HepG2 (cell line): ENCODE data around the gene C1orf21. TPM values are rescaled to one million over a fixed set of nuclear protein-coding genes. Genes with fewer than 3 reads are reported as not detected.

Experiments
- JARID2 ChIP-seq: sonication (generic); formaldehyde crosslinking; IDR thresholded peaks from 2 replicates; pipeline ENCODE4 v1.8.1; 2023; ENCODE audit warnings: missing genetic modification reagents, inconsistent platforms; ENCODE audit not compliant: insufficient replicate concordance
- KLF16 ChIP-seq, 2 experiments: sonication (generic) in 1 of 2; formaldehyde crosslinking in 1 of 2; IDR thresholded peaks; 2 replicates each; pipeline versions ENCODE4 v1.6.1 to v1.8.0; 2016 to 2023; ENCODE audit warnings: missing genetic modification reagents in 2 of 2, missing compliant biosample characterization in 1 of 2
- MIER2 ChIP-seq: IDR thresholded peaks from 2 replicates; pipeline ENCODE4 v1.6.1; 2016; ENCODE audit warnings: missing biosample characterization, missing genetic modification reagents
- RFX5 ChIP-seq: IDR thresholded peaks from 2 replicates; pipeline ENCODE4 v1.6.1; 2011; ENCODE audit warnings: low read depth, low read length, improper control_type of control experiment
- SATB2 ChIP-seq: sonication (generic); formaldehyde crosslinking; IDR thresholded peaks from 2 replicates; pipeline ENCODE4 v1.5.0; 2020; ENCODE audit warnings: missing genetic modification reagents
- TOE1 ChIP-seq: sonication (generic); formaldehyde crosslinking; IDR thresholded peaks from 2 replicates; pipeline ENCODE4 v1.4.0; 2020; ENCODE audit warnings: mild to moderate bottlenecking, missing genetic modification reagents
- ZNF30 ChIP-seq: sonication (generic); formaldehyde crosslinking; IDR thresholded peaks from 2 replicates; pipeline ENCODE4 v1.5.0; 2020; ENCODE audit warnings: mild to moderate bottlenecking, missing genetic modification reagents
- ZNF619 ChIP-seq: sonication (generic); formaldehyde crosslinking; IDR thresholded peaks from 2 replicates; pipeline ENCODE4 v1.4.0; 2020; ENCODE audit warnings: mild to moderate bottlenecking, missing genetic modification reagents
- ZNF761 ChIP-seq: sonication (generic); formaldehyde crosslinking; conservative IDR thresholded peaks from 2 replicates; pipeline ENCODE4 v1.4.0; 2020; ENCODE audit warnings: mild to moderate bottlenecking, missing genetic modification reagents
- polyA plus RNA-seq, 8 experiments: library from polyadenylated mRNA; depleted of rRNA in 3 of 8; stranded (reverse) in 7 of 8; unstranded in 1 of 8; fragments of >200 nt; fragmentation: Illumina TruSeq in 4 of 8; extraction: Trizol in 4 of 8; gene quantifications; 2 replicates each; pipeline versions ENCODE4 v1.2.1 to v1.2.3, GENCODE V29; 2011 to 2016; ENCODE audit warnings: low read depth in 4 of 8, missing spikeins in 1 of 8, mixed read lengths in 1 of 8; ENCODE audit not compliant: insufficient read depth in 1 of 8
- total RNA-seq, 5 experiments: library from RNA; depleted of rRNA; stranded (reverse); fragments of >200 nt; fragmentation: Illumina TruSeq; extraction: Trizol; gene quantifications; 2 replicates each; pipeline ENCODE4 v1.2.3, GENCODE V29; 2016; ENCODE audit warnings: low read depth in 1 of 5
- TF ChIP-seq, protein P1 (sequence below), 2 experiments: fragments of 450-650 bp in 1 of 2; sonication (generic) in 1 of 2; formaldehyde crosslinking in 1 of 2; IDR thresholded peaks; 2 replicates each; pipeline versions ENCODE4 v1.6.1 to v1.8.0; 2016 to 2022; ENCODE audit warnings: antibody characterized with exemption in 1 of 2, mild to moderate bottlenecking in 1 of 2, missing genetic modification reagents in 1 of 2
- TF ChIP-seq, protein P2 (sequence below): sonication (generic); formaldehyde crosslinking; IDR thresholded peaks from 2 replicates; pipeline ENCODE4 v1.8.0; 2022; ENCODE audit warnings: mild to moderate bottlenecking, missing genetic modification reagents, moderate library complexity
- TF ChIP-seq, protein P3 (sequence below): sonication (generic); formaldehyde crosslinking; IDR thresholded peaks from 2 replicates; pipeline ENCODE4 v1.8.1; 2023; ENCODE audit warnings: mild to moderate bottlenecking, missing genetic modification reagents
- TF ChIP-seq, protein P4 (sequence below): sonication (generic); formaldehyde crosslinking; IDR thresholded peaks from 2 replicates; pipeline ENCODE4 v1.8.0; 2022; ENCODE audit warnings: mild to moderate bottlenecking, missing genetic modification reagents, borderline replicate concordance
- TF ChIP-seq, protein P5 (sequence below): sonication (generic); formaldehyde crosslinking; IDR thresholded peaks from 2 replicates; pipeline ENCODE4 v1.9.0; 2022; ENCODE audit warnings: low read depth, missing genetic modification reagents

C1orf21 gene
- total and polyA plus RNA-seq, 2 of the 13 experiments (the other 11 are each of a cell fraction or from before 2014, with no cell fraction given), result not detected

DNA sequence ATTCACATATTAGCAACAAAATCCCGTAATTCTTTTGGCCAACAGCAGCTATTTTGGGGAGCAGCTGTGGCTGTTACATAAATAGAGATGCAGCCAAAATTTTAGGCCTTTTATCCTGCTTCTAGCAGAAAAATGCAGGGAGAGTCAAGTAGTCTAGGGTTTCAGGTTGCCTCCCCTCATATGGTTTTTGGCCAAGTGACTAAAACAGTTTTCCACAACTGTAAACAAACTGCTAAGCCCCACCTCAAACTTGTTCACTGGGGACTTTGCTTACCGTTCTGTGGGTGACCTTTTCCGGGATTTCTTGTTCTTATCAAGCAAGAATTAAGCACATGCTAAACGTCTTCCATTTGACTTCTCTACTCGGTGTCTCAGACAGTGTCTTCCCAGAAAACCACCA lies 234.4 kb downstream of the C1orf21 start (continued):
- TF ChIP-seq, protein P1, sequence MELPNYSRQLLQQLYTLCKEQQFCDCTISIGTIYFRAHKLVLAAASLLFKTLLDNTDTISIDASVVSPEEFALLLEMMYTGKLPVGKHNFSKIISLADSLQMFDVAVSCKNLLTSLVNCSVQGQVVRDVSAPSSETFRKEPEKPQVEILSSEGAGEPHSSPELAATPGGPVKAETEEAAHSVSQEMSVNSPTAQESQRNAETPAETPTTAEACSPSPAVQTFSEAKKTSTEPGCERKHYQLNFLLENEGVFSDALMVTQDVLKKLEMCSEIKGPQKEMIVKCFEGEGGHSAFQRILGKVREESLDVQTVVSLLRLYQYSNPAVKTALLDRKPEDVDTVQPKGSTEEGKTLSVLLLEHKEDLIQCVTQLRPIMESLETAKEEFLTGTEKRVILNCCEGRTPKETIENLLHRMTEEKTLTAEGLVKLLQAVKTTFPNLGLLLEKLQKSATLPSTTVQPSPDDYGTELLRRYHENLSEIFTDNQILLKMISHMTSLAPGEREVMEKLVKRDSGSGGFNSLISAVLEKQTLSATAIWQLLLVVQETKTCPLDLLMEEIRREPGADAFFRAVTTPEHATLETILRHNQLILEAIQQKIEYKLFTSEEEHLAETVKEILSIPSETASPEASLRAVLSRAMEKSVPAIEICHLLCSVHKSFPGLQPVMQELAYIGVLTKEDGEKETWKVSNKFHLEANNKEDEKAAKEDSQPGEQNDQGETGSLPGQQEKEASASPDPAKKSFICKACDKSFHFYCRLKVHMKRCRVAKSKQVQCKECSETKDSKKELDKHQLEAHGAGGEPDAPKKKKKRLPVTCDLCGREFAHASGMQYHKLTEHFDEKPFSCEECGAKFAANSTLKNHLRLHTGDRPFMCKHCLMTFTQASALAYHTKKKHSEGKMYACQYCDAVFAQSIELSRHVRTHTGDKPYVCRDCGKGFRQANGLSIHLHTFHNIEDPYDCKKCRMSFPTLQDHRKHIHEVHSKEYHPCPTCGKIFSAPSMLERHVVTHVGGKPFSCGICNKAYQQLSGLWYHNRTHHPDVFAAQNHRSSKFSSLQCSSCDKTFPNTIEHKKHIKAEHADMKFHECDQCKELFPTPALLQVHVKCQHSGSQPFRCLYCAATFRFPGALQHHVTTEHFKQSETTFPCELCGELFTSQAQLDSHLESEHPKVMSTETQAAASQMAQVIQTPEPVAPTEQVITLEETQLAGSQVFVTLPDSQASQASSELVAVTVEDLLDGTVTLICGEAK (IDR thresholded peaks at IDR 0.05), result no peak
- TF ChIP-seq, protein P1 (CRISPR knock-in tag; IDR thresholded peaks at IDR 0.05), result no peak
- TF ChIP-seq MIER2 (CRISPR knock-in tag) (no peak), RFX5 (no peak), ZNF30 (CRISPR knock-in tag) (no peak), JARID2 (CRISPR knock-in tag) (no peak), TOE1 (CRISPR knock-in tag) (no peak), ZNF619 (CRISPR knock-in tag) (no peak), SATB2 (CRISPR knock-in tag) (no peak), KLF16 (CRISPR knock-in tag; IDR thresholded peaks at IDR 0.05) (no peak), ZNF761 (CRISPR knock-in tag) (no peak)
- TF ChIP-seq, protein P2, sequence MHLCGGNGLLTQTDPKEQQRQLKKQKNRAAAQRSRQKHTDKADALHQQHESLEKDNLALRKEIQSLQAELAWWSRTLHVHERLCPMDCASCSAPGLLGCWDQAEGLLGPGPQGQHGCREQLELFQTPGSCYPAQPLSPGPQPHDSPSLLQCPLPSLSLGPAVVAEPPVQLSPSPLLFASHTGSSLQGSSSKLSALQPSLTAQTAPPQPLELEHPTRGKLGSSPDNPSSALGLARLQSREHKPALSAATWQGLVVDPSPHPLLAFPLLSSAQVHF (CRISPR knock-in tag), result no peak
- TF ChIP-seq, protein P3, sequence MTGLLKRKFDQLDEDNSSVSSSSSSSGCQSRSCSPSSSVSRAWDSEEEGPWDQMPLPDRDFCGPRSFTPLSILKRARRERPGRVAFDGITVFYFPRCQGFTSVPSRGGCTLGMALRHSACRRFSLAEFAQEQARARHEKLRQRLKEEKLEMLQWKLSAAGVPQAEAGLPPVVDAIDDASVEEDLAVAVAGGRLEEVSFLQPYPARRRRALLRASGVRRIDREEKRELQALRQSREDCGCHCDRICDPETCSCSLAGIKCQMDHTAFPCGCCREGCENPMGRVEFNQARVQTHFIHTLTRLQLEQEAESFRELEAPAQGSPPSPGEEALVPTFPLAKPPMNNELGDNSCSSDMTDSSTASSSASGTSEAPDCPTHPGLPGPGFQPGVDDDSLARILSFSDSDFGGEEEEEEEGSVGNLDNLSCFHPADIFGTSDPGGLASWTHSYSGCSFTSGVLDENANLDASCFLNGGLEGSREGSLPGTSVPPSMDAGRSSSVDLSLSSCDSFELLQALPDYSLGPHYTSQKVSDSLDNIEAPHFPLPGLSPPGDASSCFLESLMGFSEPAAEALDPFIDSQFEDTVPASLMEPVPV, result no peak
- TF ChIP-seq, protein P4, sequence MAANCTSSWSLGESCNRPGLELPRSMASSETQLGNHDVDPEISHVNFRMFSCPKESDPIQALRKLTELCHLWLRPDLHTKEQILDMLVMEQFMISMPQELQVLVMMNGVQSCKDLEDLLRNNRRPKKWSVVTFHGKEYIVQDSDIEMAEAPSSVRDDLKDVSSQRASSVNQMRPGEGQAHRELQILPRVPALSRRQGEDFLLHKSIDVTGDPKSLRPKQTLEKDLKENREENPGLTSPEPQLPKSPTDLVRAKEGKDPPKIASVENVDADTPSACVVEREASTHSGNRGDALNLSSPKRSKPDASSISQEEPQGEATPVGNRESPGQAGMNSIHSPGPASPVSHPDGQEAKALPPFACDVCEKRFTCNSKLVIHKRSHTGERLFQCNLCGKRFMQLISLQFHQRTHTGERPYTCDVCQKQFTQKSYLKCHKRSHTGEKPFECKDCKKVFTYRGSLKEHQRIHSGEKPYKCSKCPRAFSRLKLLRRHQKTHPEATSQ (CRISPR knock-in tag), result no peak
- TF ChIP-seq, protein P5, sequence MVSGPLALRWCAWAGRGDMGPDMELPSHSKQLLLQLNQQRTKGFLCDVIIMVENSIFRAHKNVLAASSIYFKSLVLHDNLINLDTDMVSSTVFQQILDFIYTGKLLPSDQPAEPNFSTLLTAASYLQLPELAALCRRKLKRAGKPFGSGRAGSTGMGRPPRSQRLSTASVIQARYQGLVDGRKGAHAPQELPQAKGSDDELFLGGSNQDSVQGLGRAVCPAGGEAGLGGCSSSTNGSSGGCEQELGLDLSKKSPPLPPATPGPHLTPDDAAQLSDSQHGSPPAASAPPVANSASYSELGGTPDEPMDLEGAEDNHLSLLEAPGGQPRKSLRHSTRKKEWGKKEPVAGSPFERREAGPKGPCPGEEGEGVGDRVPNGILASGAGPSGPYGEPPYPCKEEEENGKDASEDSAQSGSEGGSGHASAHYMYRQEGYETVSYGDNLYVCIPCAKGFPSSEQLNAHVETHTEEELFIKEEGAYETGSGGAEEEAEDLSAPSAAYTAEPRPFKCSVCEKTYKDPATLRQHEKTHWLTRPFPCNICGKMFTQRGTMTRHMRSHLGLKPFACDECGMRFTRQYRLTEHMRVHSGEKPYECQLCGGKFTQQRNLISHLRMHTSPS (CRISPR knock-in tag), result no peak
